Endothelial cell of umbilical vein (primary cell): ENCODE results near the gene CTSZ. TPM values are rescaled to one million over a fixed set of nuclear protein-coding genes. Genes with fewer than 3 reads are reported as not detected.
A peak's percentile ranks its signal among the peaks of the same experiment; 100 is the strongest.

Experiments
- BruUV-seq: library from RNA; stranded (reverse); fragments of 400-500 nt; replicated peaks from 2 replicates; lab custom pipeline; 2021; lab: Mats Ljungman, UMichigan
- CTCF ChIA-PET: fragments of 300-600, 350-600 bp; sonication (Branson Sonifier 250); formaldehyde crosslinking; loops from one replicate; lab custom pipeline; 2021; ENCODE audit warnings: antibody characterized with exemption, inconsistent platforms; lab: Charles Lee
- POLR2A ChIA-PET: fragments of 300-600, 350-600 bp; sonication (Branson Sonifier 250); formaldehyde crosslinking; loops from one replicate; lab custom pipeline; 2021; ENCODE audit warnings: antibody characterized with exemption, inconsistent platforms; lab: Charles Lee
- DNase-seq: peaks from one replicate; pipeline ENCODE4 v3.0.0-alpha.2; 2011; ENCODE audit warnings: low read depth, low spot score
- FAIRE-seq: peaks from 2 replicates; lab custom pipeline; 2011; peaks lifted over from hg19 to GRCh38; lab: Jason Lieb, UNC
- H2AFZ ChIP-seq: 2 replicates; pipeline ENCODE4 v1.6.0; 2012; ENCODE audit warnings: low read depth, low read length, control low read depth, inconsistent platforms
- H3K27ac ChIP-seq: 2 replicates; pipeline ENCODE4 v1.5.1; 2011; ENCODE audit warnings: low read depth, mild to moderate bottlenecking, control low read depth, low read length, moderate library complexity; ENCODE audit not compliant: insufficient read depth
- H3K27me3 ChIP-seq, 2 experiments: 2 replicates each; pipeline versions ENCODE4 v1.6.0 to v1.6.1; 2011; ENCODE audit warnings: low read length in 2 of 2, mixed read lengths in 1 of 2; ENCODE audit not compliant: control insufficient read depth in 2 of 2, insufficient read depth in 2 of 2
- H3K36me3 ChIP-seq, 2 experiments: 2 replicates in 1 of 2; 3 replicates in 1 of 2; pipeline ENCODE4 v1.5.1; 2011; ENCODE audit warnings: low read length in 2 of 2, mild to moderate bottlenecking in 1 of 2, moderate library complexity in 1 of 2; ENCODE audit not compliant: control insufficient read depth in 2 of 2, insufficient read depth in 2 of 2; ENCODE audit errors: extremely low read depth in 1 of 2
- H3K4me1 ChIP-seq: 3 replicates; pipeline ENCODE4 v1.5.1; 2011; ENCODE audit warnings: mild to moderate bottlenecking, low read length; ENCODE audit not compliant: control insufficient read depth, insufficient read depth; ENCODE audit errors: extremely low read depth
- H3K4me2 ChIP-seq: 2 replicates; pipeline ENCODE4 v1.6.1; 2011; ENCODE audit warnings: low read length, control low read depth, mixed read lengths; ENCODE audit not compliant: insufficient read depth
- H3K4me3 ChIP-seq, 3 experiments: fragments of 200-600 bp in 1 of 3; sonication (generic), shearing (Covaris generic) in 1 of 3; replicated peaks in 1 of 3; 2 replicates each; pipeline ENCODE4 v1.5.1; 2011 to 2016; ENCODE audit warnings: control low read depth in 3 of 3, low read length in 3 of 3, mild to moderate bottlenecking in 2 of 3, inconsistent platforms in 1 of 3, low read depth in 1 of 3, moderate library complexity in 1 of 3; ENCODE audit not compliant: insufficient read depth in 1 of 3
- H3K79me2 ChIP-seq: 2 replicates; pipeline ENCODE4 v1.6.0; 2012; ENCODE audit warnings: low read length, inconsistent platforms; ENCODE audit not compliant: control insufficient read depth, insufficient read depth
- H3K9ac ChIP-seq: replicated peaks from 2 replicates; pipeline ENCODE3; 2011; ENCODE audit warnings: low read length, control low read depth; ENCODE audit not compliant: insufficient read depth; ENCODE audit errors: extremely low read depth
- H3K9me1 ChIP-seq: replicated peaks from 3 replicates; pipeline ENCODE4 v1.6.0; 2011; ENCODE audit warnings: mild to moderate bottlenecking, low read length; ENCODE audit not compliant: control insufficient read depth, insufficient read depth; ENCODE audit errors: extremely low read depth
- H3K9me3 ChIP-seq: replicated peaks from 2 replicates; pipeline ENCODE4 v1.5.1; 2012; ENCODE audit warnings: low read length, inconsistent platforms; ENCODE audit not compliant: control insufficient read depth, insufficient read depth
- H4K20me1 ChIP-seq: replicated peaks from 2 replicates; pipeline ENCODE3; 2011; ENCODE audit warnings: mild to moderate bottlenecking, low read length; ENCODE audit not compliant: control insufficient read depth, insufficient read depth; ENCODE audit errors: extremely low read depth
- CTCF ChIP-seq, 2 donors: IDR thresholded peaks; 1 replicate in 1 of 2; 2 replicates in 1 of 2; pipeline ENCODE4 v1.5.1; 2011; ENCODE audit warnings: low read length in 2 of 2, mild to moderate bottlenecking in 2 of 2, moderate library complexity in 2 of 2, control low read depth in 1 of 2, inconsistent platforms in 1 of 2, low read depth in 1 of 2; ENCODE audit not compliant: insufficient read depth in 1 of 2; ENCODE audit errors: extremely low read depth in 1 of 2
- EZH2 ChIP-seq: IDR thresholded peaks from 2 replicates; pipeline ENCODE4 v1.6.1; 2012; ENCODE audit warnings: borderline replicate concordance, low read depth, mild to moderate bottlenecking, moderate library complexity, low read length, inconsistent platforms; ENCODE audit not compliant: severe bottlenecking
- FOS ChIP-seq: IDR thresholded peaks from 2 replicates; pipeline ENCODE4 v1.6.1; 2011; ENCODE audit warnings: mild to moderate bottlenecking, low read length, moderate library complexity, borderline replicate concordance; ENCODE audit not compliant: insufficient read depth
- GATA2 ChIP-seq: IDR thresholded peaks from 2 replicates; pipeline ENCODE4 v1.7.0; 2011; ENCODE audit warnings: low read depth, mild to moderate bottlenecking, moderate library complexity, mixed read lengths, low read length; ENCODE audit not compliant: insufficient read length, insufficient read depth
- MYC ChIP-seq: IDR thresholded peaks from one replicate; pipeline ENCODE4 v1.6.1; 2011; ENCODE audit warnings: mild to moderate bottlenecking, low read depth, low read length
- POLR2A ChIP-seq: IDR thresholded peaks from 2 replicates; pipeline ENCODE4 v1.6.1; 2012; ENCODE audit warnings: low read depth, mild to moderate bottlenecking, control low read depth, low read length
- POLR2AphosphoS5 ChIP-seq: IDR thresholded peaks from 2 replicates; pipeline ENCODE4 v1.6.1; 2012; ENCODE audit warnings: low read depth, mild to moderate bottlenecking, control low read depth, low read length, moderate library complexity; ENCODE audit not compliant: insufficient read depth
- dilution Hi-C: fragments of 300-500 bp; cut with MboI; formaldehyde crosslinking; loops from one replicate; pipeline ENCODE4 v1.15.0; 2019; ENCODE audit warnings: low sequenced_read_pairs; ENCODE audit not compliant: extremely low pct_ligation_motif_present
- intact Hi-C: fragments of 100-400 bp; cut with micrococcal nuclease; formaldehyde crosslinking; loops from one replicate; pipeline ENCODE4 v1.10.0; 2022
- polyA plus RNA-seq, 4 experiments: library from polyadenylated mRNA; depleted of rRNA in 3 of 4; stranded (reverse) in 3 of 4; unstranded in 1 of 4; fragments of >200 nt; gene quantifications; 2 replicates each; pipeline versions ENCODE4 v1.2.1 to v1.2.3, GENCODE V29; 2011 to 2012; ENCODE audit warnings: missing spikeins in 1 of 4
- total RNA-seq: library from RNA; stranded (reverse); gene quantifications from 2 replicates; pipeline ENCODE4 v1.2.3, GENCODE V29; 2021

The CTSZ gene
- total and polyA plus RNA-seq, 2 donors (not counting 3 experiments of a cell fraction or from before 2014, with no cell fraction given) = 304 to 387 TPM

DNA sequence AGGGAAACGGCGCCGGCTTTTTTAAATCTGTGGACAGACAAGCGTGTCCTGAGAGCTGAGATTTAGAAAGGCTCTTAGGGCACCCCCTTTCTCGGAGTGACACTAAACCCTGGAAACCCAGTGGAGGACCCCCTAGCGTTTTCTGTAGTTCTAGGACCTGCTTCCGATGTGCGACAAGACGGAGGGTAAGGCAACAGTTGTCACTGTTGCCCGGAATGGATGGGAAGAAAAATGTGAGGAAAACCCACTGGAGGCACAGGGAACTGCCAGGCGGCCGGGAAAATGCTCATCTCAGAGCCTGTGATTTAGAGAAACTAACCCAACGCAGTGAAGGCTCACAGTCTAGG, 25.6 kb upstream of the CTSZ start:
- BruUV-seq = TSS peak; percentile 98
- ChIA-PET CTCF (interaction anchor here (0.8 to 2.2 kb wide), 16 partner anchors 8 to 189 kb away, joined by 3 to 10 read pairs (median 6); no protein-coding TSS in a partner anchor), POLR2A (interaction anchor here (0.8 to 1.5 kb wide), 9 partner anchors 8 to 144 kb away, joined by 3 to 13 read pairs (median 4); partner anchors contain the start of gene PRELID3B)
- dilution Hi-C loops (no loop called here), intact Hi-C loops (loop anchor here (1.0 to 5.0 kb wide), 7 partner anchors 10 to 141 kb away; partner anchors contain the start of genes NELFCD and PRELID3B)
- FAIRE-seq (peak; percentile 50), DNase-seq (no peak)
- peaks cover 40% of the 10 kb centered on the region for H3K4me1 ChIP-seq
- no peaks in the 10 kb centered on the region for H3K9me3 ChIP-seq
- H3K27ac ChIP-seq = peak overlapping the region; percentile 79
- H3K36me3 ChIP-seq = peaks cover 17 to 33% of the 10 kb centered on the region in 2 experiments
- H3K4me2 ChIP-seq = peak overlapping the region; percentile 88
- peak overlapping the region; percentile 63 to 76 (median 76) for H3K4me3 ChIP-seq
- no peak for TF ChIP-seq FOS
- no peak for TF ChIP-seq MYC
- no peaks in the 10 kb centered on the region for H3K27me3 ChIP-seq
- peaks cover 46% of the 10 kb centered on the region for H3K79me2 ChIP-seq
- H2AFZ ChIP-seq = peak overlapping the region; percentile 64
- peak overlapping the region; percentile 82 for H3K9ac ChIP-seq
- no peaks in the 10 kb centered on the region for H3K9me1 ChIP-seq
- H4K20me1 ChIP-seq = no peaks in the 10 kb centered on the region

GRCh38 chr20:59032023-59032712, 25.1 kb upstream of the CTSZ start, which contains the start of gene ATP5F1E:
ATP5F1E (minus strand) TSS chr20:59032335; CDS start chr20:59032251, 84 bp downstream.
- CTCF ChIA-PET = interaction anchor here (0.8 to 2.2 kb wide), 16 partner anchors 9 to 190 kb away, joined by 3 to 10 read pairs (median 6); no protein-coding TSS in a partner anchor
- H3K4me2 ChIP-seq = peak within 1 kb of the TSS; percentile 94
- peak; percentile 93 for TF ChIP-seq POLR2AphosphoS5
- TF ChIP-seq EZH2 = no peak
- peak; percentile 94 for TF ChIP-seq POLR2A
- no peak for TF ChIP-seq GATA2
- TF ChIP-seq CTCF (IDR thresholded peaks at IDR 0.05; ENCODE audit: extremely low read depth in 1 of 2, insufficient read depth in 1 of 2, low read depth in 1 of 2, low read length in 2 of 2) = no peak
- no TSS peak for BruUV-seq
- peak within 1 kb of the TSS; percentile 82 for H3K27ac ChIP-seq
- H4K20me1 ChIP-seq = no peaks in the 10 kb centered on the region
- intact Hi-C loops (loop anchor here (1.0 to 5.0 kb wide), 7 partner anchors 10 to 141 kb away; partner anchors contain the start of genes NELFCD and PRELID3B), dilution Hi-C loops (no loop called here)
- peak within 1 kb of the TSS; percentile 82 for H3K9ac ChIP-seq
- no peaks in the 10 kb centered on the region for H3K9me3 ChIP-seq
- peak within 1 kb of the TSS; percentile 63 to 76 (median 76) for H3K4me3 ChIP-seq
- H3K27me3 ChIP-seq = no peaks in the 10 kb centered on the region
- POLR2A ChIA-PET = interaction anchor here (0.6 to 1.5 kb wide), 10 partner anchors 8 to 147 kb away, joined by 3 to 13 read pairs (median 4); partner anchors contain the start of gene PRELID3B
- peak; percentile 83 for FAIRE-seq
- peaks cover 12 to 29% of the 10 kb centered on the region in 2 experiments for H3K36me3 ChIP-seq
- peaks cover 43% of the 10 kb centered on the region for H3K4me1 ChIP-seq
- H2AFZ ChIP-seq = peak within 1 kb of the TSS; percentile 64
- no peaks in the 10 kb centered on the region for H3K9me1 ChIP-seq
- peak; percentile 96 for DNase-seq
- peaks cover 49% of the 10 kb centered on the region for H3K79me2 ChIP-seq
